Epithelial cell of proximal tubule (primary cell): ENCODE data around the gene ARFGAP3. TPM values are rescaled to one million over a fixed set of nuclear protein-coding genes. Genes with fewer than 3 reads are reported as not detected.
A peak's percentile ranks its signal among the peaks of the same experiment; 100 is the strongest.

Source experiments
- DNase-seq: peaks from one replicate; pipeline ENCODE4 v3.0.0-alpha.2; 2011; ENCODE audit warnings: low read depth
- H3K4me3 ChIP-seq: 2 replicates; pipeline ENCODE4 v1.5.1; 2011; ENCODE audit warnings: low read depth, mild to moderate bottlenecking, low read length
- total RNA-seq: library from RNA; depleted of rRNA; stranded (reverse); fragments of >200 nt; gene quantifications from 2 replicates; pipeline ENCODE4 v1.2.3, GENCODE V29; 2015
- TF ChIP-seq, protein P1 (sequence below): conservative IDR thresholded peaks from 2 replicates; pipeline ENCODE4 v1.5.1; 2012; ENCODE audit warnings: low read depth, mild to moderate bottlenecking, low read length

ARFGAP3 gene
- total RNA-seq, 1 donor from 2014 or later, result 62.2 TPM

DNA sequence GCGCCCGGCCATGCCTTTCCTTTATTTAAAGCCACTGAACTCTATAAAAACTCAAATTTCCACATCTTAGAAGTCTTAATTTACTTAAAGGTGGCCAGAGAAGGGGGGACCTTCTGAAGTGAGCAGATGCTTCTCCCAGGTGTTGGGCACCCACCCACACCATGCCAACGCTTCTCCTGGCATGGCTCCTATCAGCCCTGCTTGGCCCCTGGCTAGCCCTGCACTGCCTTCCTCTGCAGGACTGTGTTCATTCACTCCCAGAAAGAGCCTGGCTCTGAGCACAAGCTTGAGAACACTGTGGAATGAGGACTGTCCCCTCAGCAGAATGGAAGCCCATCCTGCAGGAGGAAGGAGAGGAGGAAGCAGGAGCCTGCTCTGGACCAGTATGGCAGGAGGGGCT lies 34.6 kb upstream of the ARFGAP3 start:
- no peak overlapping the region for H3K4me3 ChIP-seq
- TF ChIP-seq, protein P1, sequence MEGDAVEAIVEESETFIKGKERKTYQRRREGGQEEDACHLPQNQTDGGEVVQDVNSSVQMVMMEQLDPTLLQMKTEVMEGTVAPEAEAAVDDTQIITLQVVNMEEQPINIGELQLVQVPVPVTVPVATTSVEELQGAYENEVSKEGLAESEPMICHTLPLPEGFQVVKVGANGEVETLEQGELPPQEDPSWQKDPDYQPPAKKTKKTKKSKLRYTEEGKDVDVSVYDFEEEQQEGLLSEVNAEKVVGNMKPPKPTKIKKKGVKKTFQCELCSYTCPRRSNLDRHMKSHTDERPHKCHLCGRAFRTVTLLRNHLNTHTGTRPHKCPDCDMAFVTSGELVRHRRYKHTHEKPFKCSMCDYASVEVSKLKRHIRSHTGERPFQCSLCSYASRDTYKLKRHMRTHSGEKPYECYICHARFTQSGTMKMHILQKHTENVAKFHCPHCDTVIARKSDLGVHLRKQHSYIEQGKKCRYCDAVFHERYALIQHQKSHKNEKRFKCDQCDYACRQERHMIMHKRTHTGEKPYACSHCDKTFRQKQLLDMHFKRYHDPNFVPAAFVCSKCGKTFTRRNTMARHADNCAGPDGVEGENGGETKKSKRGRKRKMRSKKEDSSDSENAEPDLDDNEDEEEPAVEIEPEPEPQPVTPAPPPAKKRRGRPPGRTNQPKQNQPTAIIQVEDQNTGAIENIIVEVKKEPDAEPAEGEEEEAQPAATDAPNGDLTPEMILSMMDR, result no peak
- DNase-seq, result no peak

DNA sequence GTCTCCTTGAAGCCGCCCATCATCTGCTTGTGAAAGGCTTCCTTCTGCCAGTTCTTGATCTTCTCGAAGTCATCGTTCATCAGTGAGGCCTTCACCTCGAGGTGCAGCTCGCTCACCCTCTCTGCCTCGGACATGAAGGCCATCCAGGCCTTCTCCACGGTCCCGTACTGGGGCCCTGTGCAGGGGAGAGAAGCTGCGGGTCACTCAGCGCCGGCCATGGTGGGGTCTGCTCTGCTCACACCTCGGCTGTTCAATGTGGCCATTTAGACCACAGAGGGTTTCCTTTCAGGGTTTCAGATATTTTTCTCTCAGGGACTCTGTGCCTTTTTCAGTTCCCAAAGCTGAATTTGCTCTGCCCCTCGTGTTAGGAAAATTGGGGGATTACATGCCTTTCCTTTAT lies 33.9 kb upstream of the ARFGAP3 start:
- DNase-seq, result no peak
- TF ChIP-seq, protein P1, result no peak
- no peak overlapping the region for H3K4me3 ChIP-seq

DNA sequence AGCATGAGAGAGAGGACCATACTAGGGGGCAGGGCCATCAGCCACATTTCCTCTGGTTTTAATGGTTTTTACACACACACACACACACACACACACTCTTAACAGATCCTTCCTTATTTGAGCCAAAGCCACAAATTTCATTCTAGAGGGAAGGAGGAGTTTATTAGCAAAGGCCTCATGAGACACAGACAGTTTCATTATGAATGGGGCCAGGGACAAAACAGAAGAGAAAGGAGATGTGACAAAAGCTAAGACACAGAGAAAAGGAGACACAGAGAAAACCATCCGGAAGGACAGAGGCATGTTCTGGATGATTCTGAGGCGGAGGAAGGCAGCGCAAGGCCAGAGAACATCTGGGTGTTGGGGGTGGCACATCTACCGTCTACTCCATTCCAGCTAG lies 32.2 kb upstream of the ARFGAP3 start:
- no peak overlapping the region for H3K4me3 ChIP-seq
- TF ChIP-seq, protein P1, result no peak
- no peak for DNase-seq

DNA sequence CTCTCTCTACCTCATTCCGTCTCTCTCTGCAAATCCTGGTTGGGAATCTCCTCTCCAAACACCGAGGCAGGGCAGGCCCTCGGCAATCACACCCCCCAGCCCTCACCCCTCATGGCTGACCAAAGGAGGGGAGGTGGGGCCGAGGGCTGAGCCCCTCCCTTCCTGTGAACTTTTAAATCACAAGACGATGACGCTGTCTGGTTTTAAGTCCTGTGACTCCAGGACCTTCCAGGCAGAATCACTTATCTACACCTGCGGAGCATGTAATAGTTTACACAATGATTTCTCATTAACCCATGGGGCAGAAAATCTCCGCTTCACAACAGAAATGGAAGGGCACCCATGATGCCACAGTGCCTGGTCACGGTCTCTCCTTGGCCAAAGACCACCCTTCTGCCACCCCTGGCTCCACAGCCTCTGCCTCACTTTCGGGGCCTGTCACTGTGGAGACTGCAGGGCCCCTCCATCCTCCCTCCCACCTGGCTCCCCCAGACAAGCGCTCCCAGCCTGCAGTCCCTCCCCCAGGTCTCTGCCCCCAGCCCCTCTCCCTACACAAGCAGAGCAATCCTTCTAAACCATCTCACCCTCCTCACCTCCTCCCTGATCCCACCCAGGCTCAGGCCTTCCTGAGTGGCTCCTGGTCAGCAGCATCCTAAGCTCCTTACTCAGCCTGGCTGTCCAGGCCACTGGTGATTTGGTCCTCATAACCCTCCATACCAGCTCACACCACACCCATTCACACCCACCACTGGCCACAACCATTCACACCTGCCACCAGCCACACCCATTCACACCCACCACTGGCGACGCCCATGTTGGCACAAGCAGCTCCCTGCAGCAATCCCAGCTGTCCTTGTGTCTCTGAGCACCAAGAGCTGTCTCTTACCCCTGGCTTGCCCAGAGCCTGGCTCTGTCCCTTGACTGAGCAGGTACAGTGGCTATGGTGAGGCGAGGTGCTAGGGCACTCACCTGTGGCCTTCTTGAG lies 30.7 kb upstream of the ARFGAP3 start:
- peak; percentile 58 for DNase-seq
- H3K4me3 ChIP-seq, result no peak overlapping the region
- TF ChIP-seq, protein P1, result no peak

DNA sequence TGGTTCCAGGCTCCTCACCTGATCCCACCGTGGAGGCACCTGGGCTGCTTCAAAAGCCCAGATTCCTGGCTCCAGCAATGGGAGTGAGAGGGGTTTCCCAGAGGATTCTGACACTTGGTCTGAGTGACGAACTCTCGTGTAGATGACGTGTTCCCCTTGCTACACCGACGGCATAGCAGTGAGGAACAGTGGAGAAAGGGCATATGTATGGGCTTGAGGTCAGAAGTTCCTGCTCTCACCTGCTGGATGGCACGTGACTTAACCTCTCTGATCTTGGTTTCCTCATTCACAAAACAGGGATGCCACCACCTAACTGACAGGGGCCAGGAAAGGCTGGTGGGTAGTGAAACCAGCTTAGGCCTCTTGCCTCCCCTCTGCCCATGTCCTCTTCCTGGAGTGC lies 30.0 kb upstream of the ARFGAP3 start:
- no peak overlapping the region for H3K4me3 ChIP-seq
- TF ChIP-seq, protein P1, result no peak
- DNase-seq, result no peak

DNA sequence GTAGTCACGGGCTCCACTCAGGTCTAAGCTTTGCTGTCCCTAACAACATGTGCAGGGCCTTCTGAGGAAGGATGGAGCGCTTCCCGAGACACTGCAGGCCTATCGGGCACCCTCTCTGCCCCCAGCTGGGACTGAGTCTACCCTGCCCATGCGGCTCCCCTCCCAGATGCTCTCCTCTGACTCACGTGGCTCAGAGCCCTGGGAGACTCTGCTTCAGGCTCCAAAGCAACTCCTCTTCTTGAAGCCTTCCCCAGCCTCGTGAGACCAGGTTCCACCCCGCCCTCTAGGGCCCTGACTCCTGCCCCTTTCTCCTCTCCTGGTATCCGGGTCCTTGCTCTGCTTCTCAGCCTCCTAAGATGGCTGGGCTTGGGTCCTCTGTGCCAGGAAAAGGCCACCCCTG lies 28.4 kb upstream of the ARFGAP3 start:
- TF ChIP-seq, protein P1, result no peak
- no peak overlapping the region for H3K4me3 ChIP-seq
- no peak for DNase-seq
